OCI-LY7 (cell line): ENCODE measurements around the gene HPCAL4. TPM values are rescaled to one million over a fixed set of nuclear protein-coding genes. Genes with fewer than 3 reads are reported as not detected.

Experiments
- BruUV-seq: library from RNA; stranded (reverse); fragments of 400-500 nt; replicated peaks from 2 replicates; lab custom pipeline; 2021; lab: Mats Ljungman, UMichigan
- CTCF ChIA-PET: fragments of 300-600 bp; sonication (Branson Sonifier 250); formaldehyde crosslinking; loops from one replicate; lab custom pipeline; 2022; ENCODE audit warnings: antibody characterized with exemption; ENCODE audit not compliant: unreplicated experiment; lab: Charles Lee
- POLR2A ChIA-PET: fragments of 300-600 bp; sonication (Branson Sonifier 250); formaldehyde crosslinking; loops from one replicate; lab custom pipeline; 2022; ENCODE audit warnings: antibody characterized with exemption; lab: Charles Lee
- DNase-seq: peaks from one replicate; pipeline ENCODE4 v3.0.0-alpha.2; 2015; ENCODE audit warnings: low spot score
- H2AFZ ChIP-seq: fragments of 200-600 bp; sonication (generic), shearing (Covaris generic); 2 replicates; pipeline ENCODE4 v1.6.1; 2014; ENCODE audit warnings: mild to moderate bottlenecking, antibody characterized with exemption, low read length, moderate library complexity
- H3K27ac ChIP-seq: fragments of 200-600 bp; sonication (generic); 2 replicates; pipeline ENCODE4 v1.5.1; 2014; ENCODE audit warnings: mixed run types, low read depth, mild to moderate bottlenecking, moderate library complexity, low read length, inconsistent platforms; ENCODE audit not compliant: poor library complexity, severe bottlenecking
- H3K36me3 ChIP-seq: fragments of 200-600 bp; sonication (generic); 2 replicates; pipeline ENCODE4 v1.6.1; 2014; ENCODE audit warnings: mild to moderate bottlenecking, antibody characterized with exemption, low read length, moderate library complexity, mixed read lengths; ENCODE audit not compliant: insufficient read depth
- H3K4me1 ChIP-seq: fragments of 200-600 bp; sonication (generic); 2 replicates; pipeline ENCODE4 v1.5.1; 2014; ENCODE audit warnings: mild to moderate bottlenecking, low read length; ENCODE audit not compliant: insufficient read depth, poor library complexity, severe bottlenecking
- H3K4me2 ChIP-seq: fragments of 200-600 bp; sonication (generic); 2 replicates; pipeline ENCODE4 v1.6.1; 2014; ENCODE audit warnings: mild to moderate bottlenecking, low read length
- H3K4me3 ChIP-seq: fragments of 200-600 bp; sonication (generic); 2 replicates; pipeline ENCODE4 v1.5.1; 2014; ENCODE audit warnings: mild to moderate bottlenecking, low read depth, low read length; ENCODE audit not compliant: poor library complexity, severe bottlenecking
- H3K79me2 ChIP-seq: fragments of 200-600 bp; sonication (generic); 2 replicates; pipeline ENCODE4 v1.6.1; 2016; ENCODE audit warnings: low read depth, mild to moderate bottlenecking, low read length, moderate library complexity, mixed read lengths; ENCODE audit not compliant: insufficient read depth
- H3K9me2 ChIP-seq: fragments of 200-600 bp; sonication (generic); 2 replicates; pipeline ENCODE4 v1.6.1; 2016; ENCODE audit warnings: mild to moderate bottlenecking, low read length, mixed read lengths; ENCODE audit not compliant: insufficient read depth
- H3K9me3 ChIP-seq: fragments of 200-600 bp; sonication (generic); 2 replicates; pipeline ENCODE4 v1.6.1; 2014; ENCODE audit warnings: mild to moderate bottlenecking, mixed run types, low read length, mixed read lengths
- H4K20me1 ChIP-seq: fragments of 200-600 bp; sonication (generic); 2 replicates; pipeline ENCODE4 v1.6.1; 2014; ENCODE audit warnings: mild to moderate bottlenecking, antibody characterized with exemption, low read length, moderate library complexity, mixed read lengths; ENCODE audit not compliant: insufficient read depth
- CTCF ChIP-seq: fragments of 200-600 bp; sonication (generic); conservative IDR thresholded peaks from 2 replicates; pipeline ENCODE4 v1.5.1; 2014; ENCODE audit warnings: mild to moderate bottlenecking, antibody characterized with exemption, low read length, moderate library complexity, mixed read lengths
- EZH2phosphoT487 ChIP-seq: fragments of 200-600 bp; sonication (generic); IDR thresholded peaks from 2 replicates; pipeline ENCODE4 v1.6.1; 2018; ENCODE audit warnings: low read depth, borderline replicate concordance, mild to moderate bottlenecking, mixed run types, antibody characterized with exemption, low read length, moderate library complexity, mixed read lengths
- intact Hi-C: fragments of 100-400 bp; cut with micrococcal nuclease; formaldehyde crosslinking; loops from one replicate; pipeline ENCODE4 v1.10.0; 2022; ENCODE audit not compliant: unreplicated experiment
- total RNA-seq, 2 experiments: library from RNA; depleted of rRNA in 1 of 2; stranded (reverse); fragments of >200 nt in 1 of 2; shearing (Covaris generic) in 1 of 2; gene quantifications; 2 replicates each; pipeline ENCODE4 v1.2.3, GENCODE V29; 2014 to 2022

The HPCAL4 gene
- total RNA-seq, 2 experiments from 2014 or later = not detected

GRCh38 chr1:39680751-39681150, 10.5 kb downstream of the HPCAL4 start:
- Histone ChIP-seq H3K36me3 (no peaks in the 10 kb centered on the region), H3K4me1 (no peaks in the 10 kb centered on the region), H3K27ac (no peak overlapping the region), H3K9me2 (no peaks in the 10 kb centered on the region), H3K4me2 (no peak overlapping the region), H3K79me2 (no peaks in the 10 kb centered on the region), H2AFZ (no peak overlapping the region), H3K4me3 (no peak overlapping the region), H4K20me1 (no peaks in the 10 kb centered on the region), H3K9me3 (no peaks in the 10 kb centered on the region)
- no TSS peak for BruUV-seq
- TF ChIP-seq CTCF = no peak
- TF ChIP-seq EZH2phosphoT487 = no peak
- POLR2A ChIA-PET = interaction anchor here (0.7 to 1.6 kb wide), 2 partner anchors 13 to 72 kb away, joined by 3 read pairs; no protein-coding TSS in a partner anchor
- intact Hi-C loops = no loop called here
- CTCF ChIA-PET = no interaction called here
- peak; percentile 19 for DNase-seq

DNA sequence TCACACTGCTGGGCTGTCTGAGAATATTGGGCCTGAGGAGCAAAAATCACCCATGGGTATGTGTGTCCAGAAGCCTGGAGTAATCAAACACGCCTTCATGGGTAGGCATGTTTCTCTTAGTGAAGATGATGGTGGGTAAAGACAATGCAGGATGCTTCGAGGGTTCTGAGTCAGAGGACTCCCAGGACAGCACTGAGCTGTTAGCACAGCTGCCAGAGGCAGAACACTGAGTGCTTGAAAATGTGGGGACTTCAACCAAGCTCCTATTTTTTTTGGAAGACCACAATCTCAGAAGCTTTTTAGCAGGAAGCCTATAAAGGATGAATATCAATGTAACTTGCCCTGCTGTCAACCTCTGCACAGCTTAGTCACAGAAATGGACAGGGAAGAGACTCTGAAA, 11.4 kb downstream of the HPCAL4 start:
- intact Hi-C loops = no loop called here
- Histone ChIP-seq H4K20me1 (no peaks in the 10 kb centered on the region), H3K9me3 (no peaks in the 10 kb centered on the region), H3K36me3 (no peaks in the 10 kb centered on the region), H3K9me2 (no peaks in the 10 kb centered on the region), H3K27ac (no peak overlapping the region), H3K79me2 (no peaks in the 10 kb centered on the region), H3K4me1 (no peaks in the 10 kb centered on the region), H3K4me3 (no peak overlapping the region), H2AFZ (no peak overlapping the region), H3K4me2 (no peak overlapping the region)
- CTCF ChIA-PET = no interaction called here
- TF ChIP-seq EZH2phosphoT487 = no peak
- POLR2A ChIA-PET = no interaction called here
- DNase-seq = no peak
- no TSS peak for BruUV-seq

- Histone ChIP-seq H3K36me3 (no peaks in the 10 kb centered on the region), H3K4me1 (no peaks in the 10 kb centered on the region), H3K4me2 (no peak overlapping the region), H3K79me2 (no peaks in the 10 kb centered on the region), H3K9me3 (no peaks in the 10 kb centered on the region), H3K4me3 (no peak overlapping the region), H3K27ac (no peak overlapping the region), H2AFZ (no peak overlapping the region), H4K20me1 (no peaks in the 10 kb centered on the region), H3K9me2 (no peaks in the 10 kb centered on the region)
- intact Hi-C loops = no loop called here
- ChIA-PET POLR2A (no interaction called here), CTCF (no interaction called here)
- TF ChIP-seq CTCF (no peak), EZH2phosphoT487 (no peak)
- BruUV-seq = no TSS peak
- DNase-seq = no peak
Observed at GRCh38 chr1:39678889-39679288, 12.3 kb downstream of the HPCAL4 start.
